GM19025 (cell line): Measurements from ENCODE around the gene POSTN.
"Not testable (repeated sequence)": the region's sequence is repeated elsewhere in the genome, so short reads cannot be mapped to it uniquely, and the experiment has no call there.

Source experiments
- ATAC-seq: cut with Tn5 transposase; IDR thresholded peaks from one replicate; pipeline ENCODE4 v1.9.1; 2021; ENCODE audit warnings: mild to moderate bottlenecking, low read depth, moderate library complexity; ENCODE audit not compliant: unreplicated experiment

The POSTN gene

DNA sequence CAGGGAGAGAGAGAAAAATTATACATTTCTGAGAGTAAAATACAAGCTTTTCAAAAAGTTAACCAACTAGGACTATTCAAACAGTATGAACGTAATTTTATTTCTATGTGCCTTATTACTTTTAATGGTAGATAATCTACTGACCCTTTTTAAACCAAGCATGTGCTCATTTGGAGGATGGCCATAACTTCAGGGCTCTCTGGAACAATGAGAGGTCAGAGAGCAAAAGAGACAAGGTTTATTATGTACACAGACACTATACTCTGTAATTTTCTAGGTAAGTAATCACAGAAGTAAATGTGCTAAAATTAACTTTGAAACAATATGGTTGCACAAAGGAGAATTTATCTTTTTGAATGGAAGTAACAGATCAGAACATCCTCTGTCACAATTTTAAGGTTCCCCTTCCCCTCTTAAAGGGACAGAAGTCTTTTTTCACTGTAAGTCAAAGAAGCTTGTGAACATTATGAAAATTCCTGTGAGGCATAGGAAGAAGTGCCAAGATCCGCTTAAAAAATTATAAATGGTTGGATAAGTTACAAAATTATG, 1.0 kb downstream of the POSTN start:
- no peak for ATAC-seq

DNA sequence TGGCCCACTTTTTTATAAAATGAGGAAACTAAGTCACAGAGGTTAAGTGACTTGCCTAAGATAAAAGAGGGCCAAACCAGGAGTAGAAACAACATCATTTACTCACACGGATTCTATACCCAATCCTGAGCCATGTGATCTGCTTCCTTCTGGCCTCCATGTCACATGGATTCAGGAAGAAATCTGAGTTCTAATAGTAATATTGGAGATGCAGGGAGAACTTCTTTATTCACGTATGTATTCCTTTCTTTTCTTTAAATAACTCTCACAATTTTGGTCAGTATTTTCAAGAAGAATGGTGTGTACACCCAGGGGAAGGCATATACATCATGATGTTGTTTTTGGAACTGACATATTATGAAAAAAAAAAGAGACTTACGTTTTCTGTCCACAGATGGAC, 1.8 kb downstream of the POSTN start:
- no peak for ATAC-seq

DNA sequence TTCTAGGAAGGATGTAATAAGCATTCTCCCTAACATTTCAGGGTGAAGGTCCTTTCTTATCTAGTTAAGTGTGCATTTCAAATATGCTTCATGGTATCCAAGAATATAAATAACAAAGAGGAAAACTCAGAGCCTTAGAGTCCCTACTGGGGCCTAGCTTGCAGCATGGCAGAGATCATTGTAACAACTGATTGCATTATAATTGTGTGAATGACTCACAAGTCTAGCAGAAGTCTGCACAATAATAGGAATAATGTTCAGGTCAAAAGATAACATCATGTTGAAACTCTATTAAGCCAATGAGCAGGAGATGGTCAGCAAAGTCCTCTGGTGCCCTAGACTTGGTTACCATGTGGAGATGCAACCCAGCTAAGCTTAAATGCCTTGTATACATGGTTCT, 3.4 kb downstream of the POSTN start:
- no peak for ATAC-seq

DNA sequence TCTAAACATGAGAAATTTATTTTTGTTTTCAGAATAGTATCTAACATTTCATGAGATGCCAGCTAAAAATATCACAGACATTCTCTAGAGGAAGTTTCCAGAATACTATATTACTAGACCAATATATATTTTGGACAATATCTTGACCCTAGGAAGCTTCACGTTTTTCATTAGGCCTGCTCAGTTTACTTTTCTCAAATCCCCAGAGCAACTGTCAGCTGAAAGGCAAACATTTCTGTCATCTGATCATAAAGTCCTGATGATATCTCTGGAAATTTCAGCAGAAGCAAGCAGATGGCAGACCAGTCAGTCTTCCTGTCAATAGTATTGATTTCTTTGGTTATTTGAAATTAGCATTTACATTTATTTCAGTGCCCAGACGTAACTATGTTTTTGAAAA, 4.0 kb downstream of the POSTN start:
- no peak for ATAC-seq

DNA sequence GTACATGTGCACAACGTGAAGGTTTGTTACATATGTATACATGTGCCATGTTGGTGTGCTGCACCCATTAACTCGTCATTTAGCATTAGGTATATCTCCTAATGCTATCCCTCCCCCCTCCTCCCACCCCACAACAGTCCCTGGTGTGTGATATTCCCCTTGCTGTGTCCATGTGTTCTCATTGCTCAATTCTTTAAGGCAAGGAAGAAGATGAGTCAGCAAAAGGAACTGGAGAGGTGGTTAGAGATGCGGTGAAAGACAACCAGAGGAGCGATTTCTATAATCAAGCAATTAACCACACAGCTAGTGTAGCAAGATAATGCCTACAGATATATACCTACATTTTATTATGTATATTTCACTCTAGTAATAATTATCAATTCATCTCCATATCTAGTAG, 9.2 kb downstream of the POSTN start:
- ATAC-seq = not testable (repeated sequence)

DNA sequence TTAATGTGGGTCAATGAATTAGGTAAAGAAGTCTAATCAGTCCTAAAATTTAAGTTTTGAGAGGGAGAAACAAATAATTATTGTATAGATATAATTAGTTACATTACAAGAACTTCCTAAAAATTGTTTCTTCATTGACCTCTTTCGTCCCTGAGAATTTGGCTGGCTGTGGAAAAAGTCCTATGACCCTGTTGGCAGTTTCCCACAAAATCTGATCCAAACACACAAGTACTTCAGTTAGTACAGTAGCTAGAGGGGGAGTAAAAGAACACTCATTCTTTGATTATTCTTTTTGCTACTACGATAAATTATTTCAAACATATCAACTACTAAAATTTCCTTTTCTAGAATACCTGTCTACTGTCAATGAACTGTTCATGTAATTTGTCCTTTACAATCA, 11.3 kb downstream of the POSTN start:
- ATAC-seq = no peak

DNA sequence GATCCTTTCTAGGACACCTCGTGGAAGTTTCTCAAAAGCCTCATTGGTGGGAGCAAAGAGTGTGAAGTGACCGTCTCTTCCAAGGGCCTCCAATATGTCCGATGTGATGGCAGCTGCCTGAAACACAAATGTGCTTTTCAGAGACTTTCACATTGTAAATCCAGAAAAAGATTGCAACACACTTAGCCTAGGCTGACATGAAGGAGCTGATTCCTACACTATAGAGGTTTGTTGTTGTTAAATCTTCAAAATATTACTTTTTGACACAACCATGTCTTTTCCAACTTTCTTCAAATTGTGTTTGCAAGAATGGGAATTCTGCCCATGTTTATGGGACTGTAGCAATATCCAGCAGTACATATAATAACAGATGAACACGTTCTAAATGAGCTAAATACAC, 12.4 kb downstream of the POSTN start:
- ATAC-seq = no peak

DNA sequence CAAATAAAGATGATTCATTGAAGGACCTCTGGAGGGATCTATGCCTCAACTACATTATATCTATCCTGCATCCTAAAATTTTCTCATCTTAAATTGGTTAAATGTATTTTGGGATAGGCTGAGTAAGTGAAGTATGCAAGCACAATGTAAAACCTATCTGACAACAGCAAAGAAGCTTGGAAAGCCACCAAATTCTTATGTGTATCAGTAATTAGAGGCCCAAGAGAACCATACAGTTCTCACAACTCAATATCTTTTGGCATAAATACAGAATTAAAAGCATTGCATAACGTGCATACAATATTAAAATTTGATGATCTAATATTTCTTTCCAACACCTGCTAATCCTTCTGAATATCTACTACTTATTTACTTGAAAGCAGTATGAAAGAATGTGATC, 13.0 kb downstream of the POSTN start:
- no peak for ATAC-seq

DNA sequence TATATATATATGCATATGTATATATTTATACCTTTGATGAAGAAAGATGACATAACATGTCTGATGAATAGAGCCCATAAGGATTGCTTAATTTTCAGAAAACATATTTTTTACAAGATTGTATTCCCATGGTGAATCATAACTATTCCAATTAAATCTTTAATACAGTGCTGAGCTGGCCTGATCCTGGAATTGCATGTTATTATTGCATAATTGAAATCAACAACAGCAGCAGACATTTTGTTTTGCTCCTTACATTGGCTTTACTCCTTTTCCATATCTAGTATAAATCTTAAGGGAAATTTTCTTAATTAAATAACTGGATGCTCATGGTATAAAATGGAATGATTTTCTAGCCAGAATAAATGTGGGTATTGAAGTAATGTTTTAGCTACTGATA, 22.0 kb downstream of the POSTN start:
- ATAC-seq = no peak

DNA sequence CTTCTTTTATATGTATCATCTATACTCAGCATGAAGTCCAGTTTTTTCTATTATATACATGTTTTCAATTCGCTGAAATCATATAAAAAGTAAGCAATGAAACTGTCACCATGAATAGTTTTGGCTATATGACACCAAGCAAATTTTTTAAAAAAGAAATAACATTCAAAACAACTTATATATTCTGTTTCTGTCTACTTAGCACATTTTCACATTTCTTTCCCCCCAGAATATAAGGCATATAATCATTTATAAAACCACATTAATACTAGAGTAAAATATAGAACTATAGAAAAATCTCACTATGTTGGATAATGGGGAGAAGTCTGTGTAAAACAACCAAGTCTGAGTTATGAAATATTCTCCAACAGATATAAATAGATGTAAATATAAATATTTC, 33.1 kb downstream of the POSTN start:
- ATAC-seq = no peak

DNA sequence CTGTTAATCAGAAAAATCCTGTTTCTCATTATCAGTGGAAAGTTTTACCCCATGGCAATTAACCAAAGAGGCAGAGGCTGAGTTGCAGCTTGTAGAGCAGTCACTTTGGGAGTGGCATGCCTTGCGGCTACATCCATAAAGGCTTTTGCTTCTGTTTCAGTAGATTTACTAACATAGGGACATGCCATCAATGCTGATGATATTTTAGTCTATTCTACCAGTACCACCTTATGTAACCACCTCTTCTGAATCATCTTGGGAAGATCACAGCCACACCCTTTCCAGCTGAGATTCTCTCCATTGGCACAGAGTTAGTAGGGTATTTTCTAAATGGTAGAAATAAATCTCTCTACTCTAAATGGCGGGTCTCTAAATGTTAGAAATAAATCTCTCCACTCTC, 37.5 kb downstream of the POSTN start:
- ATAC-seq = no peak

DNA sequence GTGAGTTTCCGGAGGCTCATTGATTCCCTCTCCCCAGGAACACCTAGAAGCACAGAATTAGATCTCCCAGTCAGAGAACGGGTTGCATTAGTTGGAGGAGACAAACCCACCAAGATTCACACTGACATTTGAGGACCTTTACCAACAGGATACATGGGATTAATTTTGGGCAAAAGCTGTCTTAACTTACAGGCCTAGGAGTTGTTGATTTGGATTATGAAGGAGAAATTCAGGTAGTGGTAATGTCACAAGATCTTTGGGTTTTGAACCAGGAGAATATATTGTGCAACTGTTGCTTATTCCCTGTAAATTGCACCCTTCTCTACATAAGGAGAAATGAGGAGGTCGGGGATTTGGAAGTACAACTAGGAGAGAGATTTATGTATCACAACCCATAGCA, 38.0 kb downstream of the POSTN start:
- no peak for ATAC-seq

DNA sequence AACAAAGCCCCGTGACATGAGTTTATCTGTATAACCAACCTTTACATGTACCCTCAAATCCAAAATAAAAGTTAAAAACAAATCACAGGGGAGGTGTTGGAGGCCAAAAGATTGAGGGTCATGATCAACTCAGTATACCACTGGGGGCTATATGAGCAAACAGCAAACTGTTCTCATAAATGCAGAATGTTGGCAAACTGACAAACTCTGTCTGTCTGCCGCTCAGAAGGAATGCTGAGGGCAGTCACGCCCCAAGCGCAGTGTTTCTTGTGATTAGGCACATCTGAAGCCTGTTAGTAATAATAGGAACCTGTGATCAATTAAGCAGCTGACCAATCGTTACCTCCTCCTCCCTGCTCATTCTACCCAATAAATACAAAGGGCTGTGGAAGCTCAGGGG, 39.8 kb downstream of the POSTN start:
- not testable (repeated sequence) for ATAC-seq

DNA sequence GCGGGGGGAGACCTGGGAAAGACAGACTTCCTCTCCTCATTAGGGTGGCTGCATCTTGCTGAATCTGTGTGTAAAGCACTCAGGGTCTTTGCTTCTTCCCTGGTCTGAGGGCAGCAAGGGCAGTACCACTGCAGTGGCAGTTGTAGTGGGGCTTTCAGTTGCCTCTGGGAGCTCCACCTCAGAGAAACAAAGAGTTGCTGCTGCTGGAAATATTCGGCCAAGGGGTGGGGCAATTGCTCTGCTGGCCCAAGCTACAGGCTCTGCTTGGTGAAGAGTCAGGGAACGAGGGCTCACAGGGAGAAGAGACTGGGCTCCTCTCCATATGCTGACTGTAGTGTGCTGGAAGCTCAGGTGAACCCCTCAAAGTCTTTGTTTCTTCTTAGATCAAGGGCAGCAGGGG, 52.5 kb downstream of the POSTN start:
- no peak for ATAC-seq

DNA sequence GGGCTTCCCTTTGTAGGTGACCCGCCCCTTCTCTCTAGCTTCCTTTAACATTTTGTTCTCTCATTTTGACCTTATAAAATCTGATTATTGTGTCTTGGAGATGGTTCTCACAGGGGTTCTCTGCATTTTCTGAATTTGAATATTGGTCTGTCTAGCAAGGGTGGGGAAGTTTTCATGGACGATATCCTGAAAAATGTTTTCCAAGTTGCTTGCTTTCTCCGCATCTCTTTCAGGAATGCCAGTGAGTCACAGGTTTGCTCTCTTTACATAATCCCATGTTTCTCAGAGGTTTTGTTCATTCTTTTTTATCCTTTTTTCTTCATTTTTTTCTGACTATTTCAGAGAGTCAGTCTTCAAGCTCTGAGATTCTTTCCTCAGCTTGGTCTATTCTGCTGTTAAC, 53.6 kb downstream of the POSTN start:
- ATAC-seq = no peak

DNA sequence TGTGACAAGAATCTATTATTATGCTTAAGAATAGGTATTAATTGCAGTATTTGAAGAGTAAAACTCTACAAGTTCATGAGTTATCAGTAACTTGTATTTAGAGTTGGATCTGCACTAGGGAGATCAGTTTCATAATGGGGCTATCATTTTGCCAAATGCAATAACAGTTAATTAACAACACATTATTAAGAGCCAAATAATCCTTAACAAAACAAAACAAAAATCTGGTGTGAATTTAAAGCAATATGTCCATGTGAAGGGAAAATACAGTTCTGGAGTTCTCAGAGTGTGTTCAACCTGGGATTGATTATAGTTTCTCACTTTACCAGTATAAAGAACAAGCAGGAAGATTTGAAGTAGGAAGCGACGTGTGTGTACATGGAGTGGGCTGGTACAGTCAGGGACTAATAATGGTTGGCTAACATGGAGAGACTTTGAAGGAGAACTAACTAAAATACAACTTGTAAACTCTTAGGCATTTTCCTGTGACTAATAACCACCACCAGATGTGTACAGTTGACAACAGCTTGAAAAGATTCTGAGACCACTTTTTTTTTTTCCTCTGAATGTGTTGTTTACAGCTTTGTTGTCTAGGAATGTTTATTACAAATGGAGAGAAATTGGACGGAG, 58.5 kb downstream of the POSTN start:
- no peak for ATAC-seq

DNA sequence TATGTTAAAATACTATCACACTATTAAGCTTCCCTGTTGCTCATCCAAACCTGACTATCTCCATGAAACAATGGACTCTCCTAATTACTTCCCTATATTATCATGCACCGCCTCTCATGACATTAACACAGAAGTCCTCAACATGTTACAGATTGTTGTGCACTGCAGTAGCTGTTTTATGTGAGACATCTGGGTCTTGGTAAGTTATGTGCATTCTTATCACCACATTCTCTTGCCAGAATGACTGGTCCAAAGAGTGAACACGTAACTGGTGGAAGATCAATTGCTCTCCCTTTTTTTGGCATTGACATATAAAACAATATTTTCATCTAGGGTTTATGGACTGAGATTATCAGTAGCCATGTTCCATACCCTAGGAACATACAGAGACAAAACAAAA, 59.4 kb downstream of the POSTN start:
- no peak for ATAC-seq

DNA sequence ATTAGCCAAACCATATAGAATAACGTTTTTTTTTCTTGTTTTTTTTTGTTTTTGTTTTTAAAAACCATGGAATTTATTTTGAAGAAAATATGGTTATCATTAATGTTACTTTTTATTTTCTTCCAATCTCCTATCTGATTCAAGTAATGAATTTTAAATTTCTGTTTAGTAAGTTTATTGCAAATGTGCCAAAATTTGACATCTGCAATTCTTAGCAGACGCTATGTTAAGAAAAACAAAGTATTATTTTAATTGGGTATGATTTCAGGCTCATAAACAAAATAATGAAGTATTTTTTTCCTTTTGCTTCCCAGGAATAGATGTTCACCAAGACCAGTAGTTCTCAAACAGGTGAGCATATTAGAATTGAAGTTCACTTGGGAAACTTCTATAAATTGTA, 63.1 kb downstream of the POSTN start:
- no peak for ATAC-seq

DNA sequence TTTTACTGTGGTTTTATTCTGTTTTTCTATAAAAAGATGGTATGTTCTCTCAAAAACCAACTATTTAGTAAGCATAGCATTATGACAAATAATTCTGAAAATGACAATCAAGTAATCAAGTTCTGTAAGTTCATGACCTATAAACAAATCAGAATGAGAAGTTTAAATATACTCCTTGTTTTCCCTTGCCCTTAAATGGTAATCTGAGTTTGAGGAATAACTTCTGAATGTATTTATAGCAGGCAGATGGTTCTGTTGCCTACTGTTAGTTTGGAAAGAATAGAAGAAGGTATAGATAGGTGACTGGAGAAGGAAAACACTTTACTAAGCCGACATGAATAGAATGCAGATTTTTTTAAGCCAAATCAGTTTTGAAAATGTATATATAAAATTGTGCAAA, 63.9 kb downstream of the POSTN start:
- ATAC-seq = no peak

DNA sequence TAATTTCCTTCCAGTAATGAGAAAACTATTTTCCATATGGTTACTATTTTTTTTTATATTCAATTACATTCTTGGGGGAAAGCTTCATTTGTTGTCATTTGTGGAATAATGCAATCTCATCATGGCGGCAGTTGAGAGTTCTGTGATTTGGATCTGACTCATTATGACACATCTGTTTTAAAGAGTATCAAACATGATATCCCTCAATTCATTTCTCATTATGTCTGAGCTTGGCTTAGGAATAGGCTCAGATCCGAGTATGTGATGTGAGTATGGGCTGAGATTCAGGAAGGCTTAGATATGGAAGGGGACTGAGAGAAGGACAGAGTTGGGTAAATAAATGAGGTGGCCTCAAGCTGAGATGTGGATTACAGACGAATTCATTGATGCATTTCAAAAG, 64.4 kb downstream of the POSTN start:
- ATAC-seq = no peak

DNA sequence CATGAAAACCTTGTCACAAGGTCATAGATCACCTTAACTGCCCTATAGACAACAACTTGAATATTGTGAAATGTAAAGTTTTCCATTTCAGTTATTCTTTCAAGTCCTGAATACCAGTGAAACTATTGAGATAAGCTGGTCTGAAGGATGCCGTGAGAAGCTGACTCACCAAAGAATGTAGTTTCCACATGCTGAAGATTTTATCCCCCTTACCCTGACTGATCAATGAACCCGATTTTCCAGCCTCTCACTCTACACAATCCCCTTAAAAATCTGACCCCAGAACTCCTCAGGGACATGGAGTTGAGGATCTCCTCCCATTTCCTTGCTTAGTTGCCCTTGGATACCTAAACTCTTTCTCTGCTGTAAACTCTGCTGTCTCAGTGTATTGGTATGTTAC, 67.5 kb downstream of the POSTN start:
- ATAC-seq = no peak

DNA sequence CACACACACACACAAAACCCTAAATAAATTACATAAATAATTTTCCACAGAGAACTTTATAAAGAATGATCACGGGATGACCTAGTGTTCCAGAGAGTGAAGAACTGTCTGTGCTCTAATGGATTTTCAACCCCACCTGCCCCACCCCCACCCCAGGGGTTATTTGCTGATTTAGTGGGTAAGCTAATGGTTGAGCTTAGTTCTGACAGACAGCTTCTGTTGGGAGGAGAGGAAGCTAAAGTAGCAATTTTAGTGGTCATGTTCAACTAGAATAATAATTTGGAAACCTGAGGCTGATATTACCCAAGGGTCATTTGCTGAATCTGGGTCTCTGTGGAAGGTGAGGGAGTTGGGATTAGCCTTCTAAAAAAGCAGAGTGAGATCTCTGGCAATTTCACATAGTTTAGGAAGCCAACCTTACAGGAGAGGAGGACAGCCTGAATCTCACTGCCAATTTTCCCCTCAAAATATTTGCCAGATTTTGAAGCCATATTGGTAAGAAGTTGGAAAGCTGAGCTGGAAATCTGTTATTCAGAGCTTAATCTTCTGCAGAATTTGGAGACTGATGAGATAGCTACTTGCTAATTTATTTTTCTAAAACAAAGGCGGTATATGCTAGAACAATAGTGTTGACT, 68.7 kb downstream of the POSTN start:
- ATAC-seq = no peak
